Measurements from ENCODE around the gene PLP2. TPM values are rescaled to one million over a fixed set of nuclear protein-coding genes. Genes with fewer than 3 reads are reported as not detected.

PLP2 gene
- total RNA-seq, 4 donors from 2014 or later = 57.9 to 78.7 (median 67.9) TPM

DNA sequence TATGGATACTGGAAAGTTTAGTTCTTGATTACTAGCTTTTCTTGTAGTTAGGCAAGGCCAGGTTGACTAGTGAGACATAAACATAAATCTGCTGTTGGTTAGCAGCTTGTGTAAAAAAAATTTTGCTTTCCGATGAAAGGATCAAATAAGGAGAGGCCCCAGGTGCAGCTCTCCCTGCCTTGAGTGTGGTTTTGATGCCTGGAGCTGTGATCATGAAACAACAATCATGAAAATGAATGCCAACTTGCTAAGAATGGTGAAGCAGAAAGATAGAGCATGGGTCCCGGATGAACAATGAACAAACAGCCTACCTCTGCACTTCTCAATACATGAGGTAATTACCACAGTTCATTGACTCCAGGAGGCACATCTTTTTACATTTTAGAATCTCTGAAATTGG, 42.7 kb downstream of the PLP2 start:
- 70 to 84% methylated on average over 2 of the region's 2 CpGs for WGBS, 2 donors (ENCODE audit: low coverage in 1 of 2)
- H3K27me3 ChIP-seq = peaks cover 8% of the 10 kb centered on the region
- H3K4me3 ChIP-seq = no peak overlapping the region
- ATAC-seq = no peak
- no peak for TF ChIP-seq EP300 (IDR thresholded peaks at IDR 0.05)
- TF ChIP-seq, protein P1, sequence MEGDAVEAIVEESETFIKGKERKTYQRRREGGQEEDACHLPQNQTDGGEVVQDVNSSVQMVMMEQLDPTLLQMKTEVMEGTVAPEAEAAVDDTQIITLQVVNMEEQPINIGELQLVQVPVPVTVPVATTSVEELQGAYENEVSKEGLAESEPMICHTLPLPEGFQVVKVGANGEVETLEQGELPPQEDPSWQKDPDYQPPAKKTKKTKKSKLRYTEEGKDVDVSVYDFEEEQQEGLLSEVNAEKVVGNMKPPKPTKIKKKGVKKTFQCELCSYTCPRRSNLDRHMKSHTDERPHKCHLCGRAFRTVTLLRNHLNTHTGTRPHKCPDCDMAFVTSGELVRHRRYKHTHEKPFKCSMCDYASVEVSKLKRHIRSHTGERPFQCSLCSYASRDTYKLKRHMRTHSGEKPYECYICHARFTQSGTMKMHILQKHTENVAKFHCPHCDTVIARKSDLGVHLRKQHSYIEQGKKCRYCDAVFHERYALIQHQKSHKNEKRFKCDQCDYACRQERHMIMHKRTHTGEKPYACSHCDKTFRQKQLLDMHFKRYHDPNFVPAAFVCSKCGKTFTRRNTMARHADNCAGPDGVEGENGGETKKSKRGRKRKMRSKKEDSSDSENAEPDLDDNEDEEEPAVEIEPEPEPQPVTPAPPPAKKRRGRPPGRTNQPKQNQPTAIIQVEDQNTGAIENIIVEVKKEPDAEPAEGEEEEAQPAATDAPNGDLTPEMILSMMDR (IDR thresholded peaks at IDR 0.05) = no peak
- no peak for TF ChIP-seq POLR2AphosphoS5 (IDR thresholded peaks at IDR 0.05)
- no peak for TF ChIP-seq POLR2A (IDR thresholded peaks at IDR 0.05)
- H3K27ac ChIP-seq = no peak overlapping the region
- no peaks in the 10 kb centered on the region for H3K36me3 ChIP-seq
- H3K4me1 ChIP-seq = no peaks in the 10 kb centered on the region
- H3K9me3 ChIP-seq = no peaks in the 10 kb centered on the region

- 78% methylated on average over 12 of the region's 14 CpGs; no CpG with 5 or more reads in 1 of the 2 donors for WGBS, 2 donors (ENCODE audit: low coverage in 1 of 2)
- peaks cover 1% of the 10 kb centered on the region for H3K27me3 ChIP-seq
- ATAC-seq = no peak
Observed at GRCh38 chrX:49214996-49215526, 43.4 kb downstream of the PLP2 start.

GRCh38 chrX:49220100-49220499, 48.4 kb downstream of the PLP2 start:
- TF ChIP-seq POLR2A (IDR thresholded peaks at IDR 0.05) = no peak
- no peak for TF ChIP-seq POLR2AphosphoS5 (IDR thresholded peaks at IDR 0.05)
- TF ChIP-seq, protein P1 (IDR thresholded peaks at IDR 0.05) = no peak
- no peak for TF ChIP-seq EP300 (IDR thresholded peaks at IDR 0.05)
- H3K36me3 ChIP-seq = no peaks in the 10 kb centered on the region
- H3K4me3 ChIP-seq = no peak overlapping the region
- H3K27ac ChIP-seq = no peak overlapping the region
- H3K4me1 ChIP-seq = no peaks in the 10 kb centered on the region
- H3K9me3 ChIP-seq = no peaks in the 10 kb centered on the region
- H3K27me3 ChIP-seq = no peaks in the 10 kb centered on the region
- no peak for ATAC-seq

More at GRCh38 chrX:49214996-49215526, 43.4 kb downstream of the PLP2 start:
- no peak for TF ChIP-seq POLR2A (IDR thresholded peaks at IDR 0.05)
- no peak for TF ChIP-seq EP300 (IDR thresholded peaks at IDR 0.05)
- TF ChIP-seq POLR2AphosphoS5 (IDR thresholded peaks at IDR 0.05) = no peak
- TF ChIP-seq, protein P1 (IDR thresholded peaks at IDR 0.05) = no peak
- Histone ChIP-seq H3K9me3 (no peaks in the 10 kb centered on the region), H3K4me1 (no peaks in the 10 kb centered on the region), H3K4me3 (no peak overlapping the region), H3K27ac (no peak overlapping the region), H3K36me3 (no peaks in the 10 kb centered on the region)

- H3K27me3 ChIP-seq = no peaks in the 10 kb centered on the region
- 60 to 72% methylated on average over 1 to 2 of the region's 2 CpGs for WGBS, 2 donors (ENCODE audit: low coverage in 1 of 2)
- no peaks in the 10 kb centered on the region for H3K36me3 ChIP-seq
- no peaks in the 10 kb centered on the region for H3K4me1 ChIP-seq
- no peak for ATAC-seq
- H3K27ac ChIP-seq = no peak overlapping the region
- TF ChIP-seq, protein P1 (IDR thresholded peaks at IDR 0.05) = no peak
- TF ChIP-seq EP300 (IDR thresholded peaks at IDR 0.05) = no peak
- TF ChIP-seq POLR2AphosphoS5 (IDR thresholded peaks at IDR 0.05) = no peak
- TF ChIP-seq POLR2A (IDR thresholded peaks at IDR 0.05) = no peak
- no peak overlapping the region for H3K4me3 ChIP-seq
- H3K9me3 ChIP-seq = no peaks in the 10 kb centered on the region
Observed at GRCh38 chrX:49221868-49222267, 50.2 kb downstream of the PLP2 start.

Small RNA genes lying within 50 kb of the gene (small RNA-seq; reads per million reads assigned to genes)
- 0 reads per million in 4 donors for gene RN7SL262P

Other genes starting within 250 kb of the PLP2 start
- gene OTUD5, start 214.3 kb upstream of the PLP2 start, total RNA-seq = 10 to 100 TPM; 36.8 to 54.3 (median 47.7) TPM
- gene KCND1, start 200.1 kb upstream of the PLP2 start, total RNA-seq = 1 to 10 TPM in 3 of 4 donors, under 1 TPM in 1; 0.78 to 2.7 (median 1.7) TPM
- gene GRIPAP1, start 169.6 kb upstream of the PLP2 start, total RNA-seq = 10 to 100 TPM; 28.1 to 62.6 (median 33.9) TPM
- gene TFE3, start 128.5 kb upstream of the PLP2 start, total RNA-seq = 100 to 1,000 TPM in 3 of 4 donors, 10 to 100 TPM in 1; 85.8 to 165 (median 107) TPM
- gene CCDC120, start 112.9 kb upstream of the PLP2 start, total RNA-seq = 1 to 10 TPM; 1.1 to 4.7 (median 2.5) TPM
- gene PRAF2, start 97.9 kb upstream of the PLP2 start, total RNA-seq = 10 to 100 TPM in 3 of 4 donors, 1 to 10 TPM in 1; 9.6 to 20.9 (median 17.2) TPM
- gene WDR45, start 92.0 kb upstream of the PLP2 start, total RNA-seq = 100 to 1,000 TPM in 1 of 4 donors, 10 to 100 TPM in 3; 60.8 to 101 (median 80.9) TPM
- gene GPKOW, start 48.2 kb upstream of the PLP2 start, total RNA-seq = 10 to 100 TPM; 28.2 to 34.1 (median 31.5) TPM
- gene MAGIX, start 9.1 kb upstream of the PLP2 start, total RNA-seq = 1 to 10 TPM in 3 of 4 donors, under 1 TPM in 1; 0.69 to 4.6 (median 3.1) TPM
- 10 to 100 TPM in 2 of 4 donors, 1 to 10 TPM in 2; 6.2 to 15.9 (median 9.6) TPM for gene PRICKLE3, start 14.5 kb downstream of the PLP2 start, total RNA-seq
- gene SYP, start 28.3 kb downstream of the PLP2 start, total RNA-seq = 10 to 100 TPM in 1 of 4 donors, 1 to 10 TPM in 3; 2.9 to 10.5 (median 5.4) TPM
- gene CACNA1F, start 61.4 kb downstream of the PLP2 start, total RNA-seq = 1 to 10 TPM in 1 of 4 donors, not detected in 3; 1.7 TPM
- 10 to 100 TPM; 10.7 to 17.9 (median 14.1) TPM for gene CCDC22, start 63.6 kb downstream of the PLP2 start, total RNA-seq
- gene FOXP3, start 92.8 kb downstream of the PLP2 start, total RNA-seq = under 1 TPM in 1 of 4 donors, not detected in 3; 0.22 TPM
- 10 to 100 TPM; 12.0 to 27.5 (median 17.0) TPM for gene PPP1R3F, start 97.9 kb downstream of the PLP2 start, total RNA-seq
- gene GAGE10, start 131.7 kb downstream of the PLP2 start, total RNA-seq = not detected
- not detected for gene GAGE12J, start 150.1 kb downstream of the PLP2 start, total RNA-seq
- gene GAGE13, start 159.7 kb downstream of the PLP2 start, total RNA-seq = not detected